Ovary (tissue), 3 donors: Measurements from ENCODE around the gene LHX6.

Source experiments
- POLR2A ChIP-seq: fragments of 450-650 bp; IDR thresholded peaks from one replicate; pipeline ENCODE4 v1.6.1; 2017; ENCODE audit warnings: antibody characterized with exemption, mild to moderate bottlenecking, moderate library complexity
- TF ChIP-seq, protein P1 (sequence below), 3 donors: fragments of 450-650 bp in 2 of 3; fragments of 200-600 bp in 1 of 3; IDR thresholded peaks; one replicate each; pipeline versions ENCODE4 v1.5.1 to v1.8.0; 2016 to 2022; ENCODE audit warnings: antibody characterized with exemption in 3 of 3, mild to moderate bottlenecking in 1 of 3
- donor health status: DM: no; HTN: no; CAD: no.

GRCh38 chr9:122218071-122218934 is 10.5 kb downstream of the LHX6 start:
- TF ChIP-seq, protein P1, sequence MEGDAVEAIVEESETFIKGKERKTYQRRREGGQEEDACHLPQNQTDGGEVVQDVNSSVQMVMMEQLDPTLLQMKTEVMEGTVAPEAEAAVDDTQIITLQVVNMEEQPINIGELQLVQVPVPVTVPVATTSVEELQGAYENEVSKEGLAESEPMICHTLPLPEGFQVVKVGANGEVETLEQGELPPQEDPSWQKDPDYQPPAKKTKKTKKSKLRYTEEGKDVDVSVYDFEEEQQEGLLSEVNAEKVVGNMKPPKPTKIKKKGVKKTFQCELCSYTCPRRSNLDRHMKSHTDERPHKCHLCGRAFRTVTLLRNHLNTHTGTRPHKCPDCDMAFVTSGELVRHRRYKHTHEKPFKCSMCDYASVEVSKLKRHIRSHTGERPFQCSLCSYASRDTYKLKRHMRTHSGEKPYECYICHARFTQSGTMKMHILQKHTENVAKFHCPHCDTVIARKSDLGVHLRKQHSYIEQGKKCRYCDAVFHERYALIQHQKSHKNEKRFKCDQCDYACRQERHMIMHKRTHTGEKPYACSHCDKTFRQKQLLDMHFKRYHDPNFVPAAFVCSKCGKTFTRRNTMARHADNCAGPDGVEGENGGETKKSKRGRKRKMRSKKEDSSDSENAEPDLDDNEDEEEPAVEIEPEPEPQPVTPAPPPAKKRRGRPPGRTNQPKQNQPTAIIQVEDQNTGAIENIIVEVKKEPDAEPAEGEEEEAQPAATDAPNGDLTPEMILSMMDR (IDR thresholded peaks at IDR 0.05): no peak
- TF ChIP-seq POLR2A: no peak
